Effector memory CD4-positive, alpha-beta T cell (primary cell): ENCODE results near the gene LIF.
A peak's percentile ranks its signal among the peaks of the same experiment; 100 is the strongest.

Experiments used
- DNase-seq, 3 donors: peaks; one replicate each; pipeline ENCODE4 v3.0.0-alpha.2; 2020
- H3K27ac ChIP-seq: 2 replicates; pipeline ENCODE4 v1.7.0; 2013; ENCODE audit warnings: mild to moderate bottlenecking, low read length, moderate library complexity; ENCODE audit not compliant: insufficient read depth, poor library complexity, severe bottlenecking
- H3K27me3 ChIP-seq: replicated peaks from 2 replicates; pipeline ENCODE4 v1.7.0; 2013; ENCODE audit warnings: mild to moderate bottlenecking, low read length; ENCODE audit not compliant: insufficient read depth, control insufficient read depth, poor library complexity, severe bottlenecking
- H3K36me3 ChIP-seq: 2 replicates; pipeline ENCODE4 v1.7.0; 2013; ENCODE audit warnings: mild to moderate bottlenecking, low read length, moderate library complexity; ENCODE audit not compliant: control insufficient read depth, insufficient read depth
- H3K4me1 ChIP-seq: 2 replicates; pipeline ENCODE4 v1.7.0; 2013; ENCODE audit warnings: low read length, mild to moderate bottlenecking; ENCODE audit not compliant: control insufficient read depth, insufficient read depth, poor library complexity, severe bottlenecking
- H3K4me3 ChIP-seq: 2 replicates; pipeline ENCODE4 v1.7.0; 2013; ENCODE audit warnings: low read length, low read depth, mild to moderate bottlenecking; ENCODE audit not compliant: insufficient read depth, poor library complexity, severe bottlenecking
- H3K9me3 ChIP-seq: 2 replicates; pipeline ENCODE4 v1.7.0; 2013; ENCODE audit warnings: mild to moderate bottlenecking, low read length, moderate library complexity; ENCODE audit not compliant: control insufficient read depth

LIF gene

DNA sequence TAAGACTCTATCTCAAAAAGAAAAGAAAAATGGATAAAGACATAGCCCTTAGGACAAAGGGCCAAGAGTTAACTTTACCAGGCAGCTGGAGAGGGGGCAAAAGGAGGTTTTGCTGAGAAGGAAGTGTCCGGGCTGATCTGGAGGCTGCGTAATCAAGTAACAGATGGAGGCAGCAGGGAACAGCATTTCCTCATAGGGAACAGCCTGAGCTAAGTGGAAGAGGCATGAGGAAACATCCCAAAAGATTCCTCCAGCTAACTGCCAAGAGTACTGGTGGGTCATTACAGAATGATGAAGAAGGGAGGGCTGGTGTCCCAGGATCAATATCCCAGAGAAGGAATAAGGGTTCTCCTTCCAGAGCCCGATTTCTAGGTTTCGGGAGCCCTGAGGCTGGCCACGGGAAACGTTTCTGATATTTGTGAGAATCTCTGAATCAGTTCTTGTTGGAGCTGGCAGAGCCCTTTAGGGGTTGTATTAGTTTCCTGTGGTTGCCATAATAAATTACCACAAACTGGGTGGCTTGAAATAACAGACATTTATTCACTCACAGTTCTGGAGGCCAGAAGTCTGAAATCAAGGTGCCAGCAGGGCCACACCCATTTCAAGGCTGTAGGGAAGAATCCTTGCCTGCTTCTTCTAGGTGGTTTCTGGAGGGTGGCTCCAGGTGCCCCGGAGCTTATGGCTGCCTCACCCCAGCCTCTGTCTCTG is 21.2 kb downstream of the LIF start:
- Histone ChIP-seq H3K27ac (no peak overlapping the region), H3K4me3 (no peak overlapping the region), H3K4me1 (peaks cover 17% of the 10 kb centered on the region), H3K27me3 (no peaks in the 10 kb centered on the region), H3K36me3 (no peaks in the 10 kb centered on the region), H3K9me3 (no peaks in the 10 kb centered on the region)
- no peak for DNase-seq

DNA sequence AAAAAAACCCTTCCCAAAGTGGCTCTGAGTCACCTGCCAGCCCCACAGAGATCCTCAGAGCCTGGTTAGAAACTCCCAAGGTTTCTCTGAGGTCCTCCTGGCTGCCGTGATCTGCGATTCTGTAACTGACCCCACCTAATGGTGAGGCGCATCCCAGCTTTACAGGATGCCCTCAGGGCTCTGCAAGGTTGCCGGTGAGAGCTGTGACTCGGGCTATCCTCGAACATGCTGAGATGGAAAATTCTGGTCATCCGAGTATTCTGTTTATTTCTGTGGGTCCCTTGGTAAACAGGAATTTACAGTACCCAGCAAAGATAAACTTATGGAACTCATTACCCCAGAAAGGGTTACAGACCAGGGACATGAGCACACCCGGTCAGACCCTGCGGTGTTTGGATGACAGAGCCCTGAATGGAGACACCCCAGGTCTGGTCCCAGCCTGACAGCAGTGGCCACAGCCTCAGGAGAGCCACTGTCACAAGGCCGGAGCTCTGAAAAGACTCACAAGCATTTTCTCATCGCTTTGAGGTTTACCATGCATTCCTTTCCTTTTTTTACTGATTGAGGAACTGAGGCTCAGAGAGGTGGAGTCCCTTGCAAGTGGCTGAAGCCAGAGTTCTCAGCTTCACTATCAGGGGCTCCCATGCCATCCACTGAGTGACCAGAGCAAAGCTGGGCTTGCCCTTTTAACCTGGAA is 22.2 kb downstream of the LIF start:
- no peak for DNase-seq
- H3K27ac ChIP-seq = no peak overlapping the region
- peaks cover 28% of the 10 kb centered on the region for H3K4me1 ChIP-seq
- no peaks in the 10 kb centered on the region for H3K27me3 ChIP-seq
- no peak overlapping the region for H3K4me3 ChIP-seq
- no peaks in the 10 kb centered on the region for H3K9me3 ChIP-seq
- H3K36me3 ChIP-seq = no peaks in the 10 kb centered on the region

DNA sequence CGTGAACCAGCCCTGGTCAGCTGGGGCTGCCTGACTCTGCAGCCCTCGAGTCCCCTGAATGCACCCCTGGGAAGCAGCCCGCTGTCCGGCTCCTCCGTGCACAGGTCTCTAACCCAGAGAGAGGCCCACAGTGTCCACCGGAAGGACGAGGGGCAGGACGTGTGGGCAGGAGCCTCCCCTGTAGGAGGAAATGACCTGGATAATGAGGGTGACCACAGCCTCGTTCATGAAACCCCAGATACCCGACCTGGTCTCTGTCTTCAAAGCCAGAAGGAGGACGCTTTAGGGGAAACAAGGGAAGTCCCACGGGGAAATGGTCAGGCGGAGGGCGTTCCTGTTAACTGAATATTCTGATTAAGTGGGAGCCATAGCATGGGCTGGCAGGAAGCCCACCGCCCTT is 23.3 kb downstream of the LIF start:
- H3K4me3 ChIP-seq = no peak overlapping the region
- DNase-seq = no peak
- H3K27me3 ChIP-seq = no peaks in the 10 kb centered on the region
- no peak overlapping the region for H3K27ac ChIP-seq
- no peaks in the 10 kb centered on the region for H3K36me3 ChIP-seq
- peaks cover 30% of the 10 kb centered on the region for H3K4me1 ChIP-seq
- H3K9me3 ChIP-seq = no peaks in the 10 kb centered on the region

DNA sequence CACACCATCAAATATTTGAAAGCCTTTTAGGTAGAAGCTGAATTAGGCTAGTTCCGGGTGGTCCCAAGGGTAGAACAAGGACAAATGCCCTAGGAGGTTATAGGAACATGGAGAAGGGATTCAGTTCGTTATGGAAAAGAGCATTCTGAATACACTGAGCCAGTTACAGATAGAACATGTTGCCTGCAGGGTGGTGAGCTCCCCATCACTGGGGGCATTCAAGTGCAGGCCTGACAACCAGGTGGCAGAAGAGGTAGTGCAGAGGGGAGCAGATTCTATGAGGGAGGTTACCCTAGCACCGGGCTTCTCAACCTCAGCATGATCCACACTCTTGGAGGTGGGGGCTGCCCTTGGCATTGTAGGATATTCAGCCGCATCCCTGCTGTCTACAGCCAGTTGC is 24.2 kb downstream of the LIF start:
- no peaks in the 10 kb centered on the region for H3K27me3 ChIP-seq
- peaks cover 30% of the 10 kb centered on the region for H3K4me1 ChIP-seq

DNA sequence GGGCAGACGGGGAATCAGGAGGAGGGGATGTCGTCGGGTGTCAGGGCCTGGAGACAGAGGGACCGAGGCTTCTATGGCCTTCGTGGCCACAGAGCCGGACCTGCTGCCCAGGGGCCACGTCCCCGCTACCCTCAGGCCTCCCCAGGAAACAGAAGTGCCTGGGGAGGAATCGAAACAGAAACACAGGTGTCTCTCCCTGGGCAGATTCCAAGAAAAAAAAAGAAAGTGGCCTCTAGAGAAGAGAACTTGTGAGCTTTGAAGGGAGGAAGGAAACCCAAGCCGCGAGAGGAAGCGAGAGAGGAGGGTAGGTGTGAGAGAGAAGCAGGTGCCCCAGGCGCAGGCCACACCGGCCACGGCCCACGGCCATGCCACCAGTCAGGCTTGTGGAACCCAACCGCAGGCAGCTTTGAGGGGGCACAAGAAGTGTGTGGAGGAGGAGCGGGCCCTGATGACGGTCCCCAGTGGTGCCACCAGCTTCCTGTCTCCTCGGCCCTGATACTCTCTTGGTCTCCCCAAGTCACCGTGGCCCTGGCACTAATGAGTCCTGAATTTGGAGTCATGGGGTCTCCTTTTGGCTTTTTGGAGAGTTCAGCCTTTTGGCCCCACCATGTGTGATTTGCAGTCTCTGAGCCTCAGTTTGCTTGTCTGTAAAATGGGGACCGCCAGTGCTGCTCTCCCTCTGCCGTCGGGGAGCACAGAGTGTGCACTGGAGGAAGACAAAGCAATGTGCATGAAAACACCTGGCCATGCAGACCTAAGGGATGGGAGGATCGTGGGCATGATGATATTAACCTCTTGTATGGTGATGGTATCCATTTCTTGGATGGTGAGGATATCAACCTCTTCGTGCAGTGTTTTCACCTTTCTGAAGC is 25.2 kb downstream of the LIF start:
- Histone ChIP-seq H3K27ac (peak overlapping the region; percentile 46), H3K27me3 (no peaks in the 10 kb centered on the region), H3K4me1 (peaks cover 30% of the 10 kb centered on the region), H3K4me3 (peak overlapping the region; percentile 44), H3K9me3 (no peaks in the 10 kb centered on the region), H3K36me3 (no peaks in the 10 kb centered on the region)
- DNase-seq = peak; percentile 19 to 46 (median 36)

More for the DNA sequence above, 24.2 kb downstream of the LIF start:
- Histone ChIP-seq H3K4me3 (no peak overlapping the region), H3K27ac (no peak overlapping the region), H3K36me3 (no peaks in the 10 kb centered on the region), H3K9me3 (no peaks in the 10 kb centered on the region)
- no peak for DNase-seq

DNA sequence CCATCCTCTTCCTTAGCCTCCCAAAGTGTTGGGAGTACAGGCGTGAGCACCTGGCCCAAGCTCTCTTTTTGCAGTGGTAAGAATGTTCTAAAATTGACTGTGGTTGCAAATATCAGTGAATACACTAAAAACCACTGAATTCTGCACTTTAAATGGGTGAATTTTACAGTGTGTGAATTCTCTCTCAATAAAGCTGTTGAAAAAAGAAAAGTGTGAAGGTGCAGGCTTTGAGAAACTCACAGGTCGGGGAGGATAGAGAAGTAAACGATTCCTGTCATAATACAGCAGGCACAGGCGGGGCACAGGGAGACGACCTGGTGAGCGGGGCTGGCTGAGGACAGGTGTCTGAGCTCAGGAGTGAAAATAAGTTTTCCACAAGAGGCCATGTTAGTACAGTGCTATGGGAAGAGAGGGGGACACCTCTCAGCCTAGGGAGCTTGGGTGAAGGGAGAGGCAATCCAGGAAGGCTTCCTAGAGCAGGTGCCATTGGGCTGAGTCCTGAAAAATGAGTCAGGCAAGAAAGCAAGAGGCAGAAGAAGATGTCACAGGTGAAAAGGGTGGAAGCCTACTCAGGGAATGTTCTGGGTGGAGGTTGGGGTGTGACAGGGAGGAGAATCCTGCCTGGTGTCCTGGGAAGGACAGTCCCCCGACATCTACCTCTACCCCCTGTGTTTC is 26.1 kb downstream of the LIF start:
- Histone ChIP-seq H3K27me3 (no peaks in the 10 kb centered on the region), H3K4me1 (peaks cover 30% of the 10 kb centered on the region), H3K9me3 (no peaks in the 10 kb centered on the region), H3K36me3 (no peaks in the 10 kb centered on the region), H3K27ac (peak overlapping the region; percentile 46), H3K4me3 (peak overlapping the region; percentile 44)
- DNase-seq = no peak

DNA sequence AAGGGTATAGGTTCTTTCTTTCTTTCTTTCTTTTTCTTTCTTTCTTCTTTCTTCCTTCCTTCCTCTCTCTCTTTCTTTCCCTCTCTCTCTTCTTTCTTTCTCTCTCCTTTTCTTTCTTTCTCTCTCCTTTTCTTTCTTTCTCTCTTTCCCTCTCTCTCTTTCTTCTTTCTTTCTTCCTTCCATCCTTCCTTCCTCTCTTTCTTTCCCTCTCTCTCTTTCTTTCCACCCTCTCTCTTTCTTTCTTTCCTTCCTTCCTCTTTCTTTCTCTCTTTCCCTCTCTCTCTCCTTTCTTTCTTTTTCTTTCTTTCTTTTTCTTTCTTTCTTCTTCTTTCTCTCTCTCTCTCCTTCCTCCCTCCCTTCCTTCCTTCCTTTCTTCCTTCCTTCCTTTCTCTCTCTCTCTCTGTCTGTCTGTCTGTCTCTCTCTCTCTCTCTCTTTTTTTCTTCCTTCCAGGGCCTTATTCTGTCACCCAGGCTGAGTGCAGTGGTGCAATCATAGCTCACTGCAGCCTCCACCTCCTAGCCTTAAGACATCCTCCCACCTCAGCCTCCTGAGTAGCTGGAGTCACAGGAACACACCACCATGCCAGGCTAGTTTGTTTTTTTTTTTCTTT is 26.8 kb downstream of the LIF start:
- H3K27me3 ChIP-seq = no peaks in the 10 kb centered on the region
- H3K36me3 ChIP-seq = no peaks in the 10 kb centered on the region
- no peak overlapping the region for H3K27ac ChIP-seq
- no peaks in the 10 kb centered on the region for H3K9me3 ChIP-seq
- H3K4me1 ChIP-seq = peaks cover 30% of the 10 kb centered on the region
- H3K4me3 ChIP-seq = no peak overlapping the region
- DNase-seq = no peak

DNA sequence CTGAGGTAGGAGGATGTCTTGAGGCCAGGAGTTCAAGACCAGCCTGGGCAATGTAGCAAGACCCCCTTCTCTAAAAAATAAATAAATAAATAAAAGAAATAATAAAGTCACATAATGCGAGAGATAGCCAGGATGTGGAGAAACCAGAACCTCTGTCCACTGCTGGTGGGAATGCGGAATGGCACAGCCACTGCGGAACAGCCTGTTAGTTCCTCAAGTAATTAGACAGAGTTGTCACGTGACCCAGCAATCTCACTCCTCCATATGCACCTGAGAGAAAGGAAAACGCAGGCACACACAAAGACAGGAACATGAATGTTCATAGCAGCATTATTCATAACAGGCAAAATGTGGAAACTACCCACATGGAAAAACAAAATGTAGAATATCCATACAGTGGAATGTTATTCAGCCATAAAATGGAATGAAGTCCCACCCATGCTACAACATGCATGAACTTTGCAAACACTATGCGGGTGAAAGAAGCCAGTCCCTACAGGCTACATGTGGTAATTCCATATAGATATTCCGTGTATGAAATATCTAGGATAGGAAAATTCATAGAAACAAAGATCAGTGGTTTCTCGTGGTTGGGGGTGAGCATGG is 27.4 kb downstream of the LIF start:
- Histone ChIP-seq H3K36me3 (no peaks in the 10 kb centered on the region), H3K4me3 (no peak overlapping the region), H3K4me1 (peaks cover 30% of the 10 kb centered on the region), H3K9me3 (no peaks in the 10 kb centered on the region), H3K27me3 (no peaks in the 10 kb centered on the region), H3K27ac (no peak overlapping the region)
- no peak for DNase-seq
